Gastrocnemius medialis (tissue), 4 donors: Measurements from ENCODE around the gene CHRDL1. TPM values are rescaled to one million over a fixed set of nuclear protein-coding genes. Genes with fewer than 3 reads are reported as not detected.

Experiments used
- ATAC-seq, 2 donors: fragments of 150-250 bp; one replicate each; pipeline ENCODE4 v1.9.1; 2016
- DNase-seq, 2 donors: peaks; one replicate each; pipeline ENCODE4 v3.0.0-alpha.2; 2019
- H3K27ac ChIP-seq, 4 donors: fragments of 200-600 bp; sonication (generic); 1 replicate in 1 of 4; 2 replicates in 3 of 4; pipeline ENCODE4 v1.5.1; 2016 to 2018; ENCODE audit warnings: mild to moderate bottlenecking in 2 of 4, moderate library complexity in 1 of 4
- H3K27me3 ChIP-seq, 3 donors: fragments of 200-600 bp; sonication (generic) in 2 of 3; 1 replicate in 1 of 3; 2 replicates in 2 of 3; pipeline versions ENCODE4 v1.5.1 to v1.6.0; 2016 to 2019; ENCODE audit warnings: mild to moderate bottlenecking in 1 of 3, moderate library complexity in 1 of 3
- H3K36me3 ChIP-seq, 2 donors: fragments of 200-600 bp; sonication (generic) in 1 of 2; one replicate each; pipeline ENCODE4 v1.5.1; 2017 to 2018
- H3K4me1 ChIP-seq, 2 donors: fragments of 200-600 bp; sonication (generic) in 1 of 2; one replicate each; pipeline ENCODE4 v1.5.1; 2016 to 2017; ENCODE audit warnings: mild to moderate bottlenecking in 2 of 2
- H3K4me3 ChIP-seq, 4 donors: fragments of 200-600 bp; sonication (generic) in 3 of 4; 1 replicate in 1 of 4; 2 replicates in 3 of 4; pipeline ENCODE4 v1.5.1; 2016 to 2019; ENCODE audit warnings: mild to moderate bottlenecking in 2 of 4
- H3K9me3 ChIP-seq, 3 donors: fragments of 200-600 bp; sonication (generic) in 2 of 3; 1 replicate in 1 of 3; 2 replicates in 2 of 3; pipeline ENCODE4 v1.5.1; 2016 to 2019
- POLR2A ChIP-seq, 2 donors: fragments of 450-650 bp; IDR thresholded peaks; one replicate each; pipeline ENCODE4 v1.6.1; 2017; ENCODE audit warnings: antibody characterized with exemption in 2 of 2, mild to moderate bottlenecking in 2 of 2, moderate library complexity in 2 of 2
- in situ Hi-C, 4 donors: fragments of 200-750 bp; cut with MboI; loops; one replicate each; pipeline versions ENCODE4 v1.15.0 to v1.8.0; 2017; ENCODE audit warnings: low sequenced_read_pairs in 4 of 4
- intact Hi-C: fragments of 100-400 bp; cut with DNase I; formaldehyde crosslinking; loops from one replicate; pipeline ENCODE4 v1.15.1; 2023; ENCODE audit warnings: low total_unique reads
- total RNA-seq, 4 donors: library from RNA; depleted of rRNA; stranded (reverse); fragments of >200 nt; gene quantifications; one replicate each; pipeline versions ENCODE4 v1.1.0 to v1.2.3, GENCODE V29; 2016
- TF ChIP-seq, protein P1 (sequence below), 5 experiments: fragments of 450-650 bp in 3 of 5; fragments of 200-600 bp in 2 of 5; sonication (generic) in 2 of 5; IDR thresholded peaks in 4 of 5; conservative IDR thresholded peaks in 1 of 5; 1 replicate in 4 of 5; 2 replicates in 1 of 5; pipeline ENCODE4 v1.5.1; 2016 to 2019; ENCODE audit warnings: antibody characterized with exemption in 5 of 5, mild to moderate bottlenecking in 3 of 5, moderate library complexity in 3 of 5

CHRDL1 gene
- total RNA-seq, 4 donors from 2014 or later, result 2.7 to 5.5 (median 3.0) TPM

DNA sequence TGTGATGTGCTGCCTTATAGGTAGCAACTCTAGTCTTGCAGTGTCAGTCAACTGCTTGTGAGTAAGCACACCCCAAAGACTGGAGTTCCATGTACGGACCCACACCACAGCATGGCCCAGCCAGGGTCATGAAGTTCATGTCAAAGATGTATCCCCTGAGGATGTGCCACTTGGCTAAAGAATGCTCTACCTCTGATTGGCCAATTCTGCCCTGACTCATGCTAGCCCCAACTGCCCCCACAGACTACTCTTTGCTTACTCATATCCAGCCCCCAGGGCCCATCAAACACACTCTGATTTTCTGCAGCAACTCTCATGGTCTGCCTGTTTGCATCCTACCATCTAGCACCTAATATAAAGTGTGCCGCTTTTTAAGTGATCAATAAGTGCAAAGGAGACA lies 62.5 kb downstream of the CHRDL1 start:
- no peak overlapping the region for H3K4me3 ChIP-seq
- no peaks in the 10 kb centered on the region for H3K9me3 ChIP-seq
- in situ Hi-C loops (no loop called here), intact Hi-C loops (no loop called here)
- no peak overlapping the region for H3K27ac ChIP-seq
- peaks cover 0 to 3% (median 0%) of the 10 kb centered on the region in 3 donors for H3K27me3 ChIP-seq
- TF ChIP-seq POLR2A (IDR thresholded peaks at IDR 0.05), result no peak
- TF ChIP-seq, protein P1, sequence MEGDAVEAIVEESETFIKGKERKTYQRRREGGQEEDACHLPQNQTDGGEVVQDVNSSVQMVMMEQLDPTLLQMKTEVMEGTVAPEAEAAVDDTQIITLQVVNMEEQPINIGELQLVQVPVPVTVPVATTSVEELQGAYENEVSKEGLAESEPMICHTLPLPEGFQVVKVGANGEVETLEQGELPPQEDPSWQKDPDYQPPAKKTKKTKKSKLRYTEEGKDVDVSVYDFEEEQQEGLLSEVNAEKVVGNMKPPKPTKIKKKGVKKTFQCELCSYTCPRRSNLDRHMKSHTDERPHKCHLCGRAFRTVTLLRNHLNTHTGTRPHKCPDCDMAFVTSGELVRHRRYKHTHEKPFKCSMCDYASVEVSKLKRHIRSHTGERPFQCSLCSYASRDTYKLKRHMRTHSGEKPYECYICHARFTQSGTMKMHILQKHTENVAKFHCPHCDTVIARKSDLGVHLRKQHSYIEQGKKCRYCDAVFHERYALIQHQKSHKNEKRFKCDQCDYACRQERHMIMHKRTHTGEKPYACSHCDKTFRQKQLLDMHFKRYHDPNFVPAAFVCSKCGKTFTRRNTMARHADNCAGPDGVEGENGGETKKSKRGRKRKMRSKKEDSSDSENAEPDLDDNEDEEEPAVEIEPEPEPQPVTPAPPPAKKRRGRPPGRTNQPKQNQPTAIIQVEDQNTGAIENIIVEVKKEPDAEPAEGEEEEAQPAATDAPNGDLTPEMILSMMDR (IDR thresholded peaks at IDR 0.05 in 4 of 5, conservative IDR thresholded peaks at IDR 0.05 in 1 of 5), result no peak
- H3K4me1 ChIP-seq, result no peaks in the 10 kb centered on the region
- ATAC-seq, result no peak
- DNase-seq, result no peak
- no peaks in the 10 kb centered on the region for H3K36me3 ChIP-seq

DNA sequence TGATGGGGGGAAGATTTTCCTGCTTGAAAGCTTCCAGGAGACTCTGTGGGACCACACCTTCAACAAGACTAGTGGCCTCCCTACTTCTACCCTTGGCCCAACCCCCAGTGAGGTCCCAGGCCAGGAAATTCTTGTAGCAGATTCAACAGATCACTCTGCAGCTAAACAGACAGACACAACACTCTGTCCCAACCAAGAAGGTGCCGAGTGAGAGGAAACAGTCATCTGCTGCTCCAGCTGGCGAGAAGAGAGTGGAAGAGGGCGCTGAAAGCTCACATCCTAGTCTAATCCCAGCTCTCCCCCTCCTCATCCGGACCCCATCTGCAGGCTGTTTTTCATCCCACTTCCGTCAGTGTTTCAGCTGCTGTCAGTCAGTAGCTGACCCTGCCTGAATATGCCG lies 63.4 kb downstream of the CHRDL1 start:
- in situ Hi-C loops (no loop called here), intact Hi-C loops (no loop called here)
- Histone ChIP-seq H3K4me1 (no peaks in the 10 kb centered on the region), H3K27ac (no peak overlapping the region), H3K36me3 (no peaks in the 10 kb centered on the region), H3K4me3 (no peak overlapping the region), H3K9me3 (no peaks in the 10 kb centered on the region), H3K27me3 (peaks cover 0 to 3% (median 0%) of the 10 kb centered on the region in 3 donors)
- no peak for ATAC-seq
- no peak for DNase-seq
- no peak for TF ChIP-seq POLR2A (IDR thresholded peaks at IDR 0.05)
- TF ChIP-seq, protein P1 (IDR thresholded peaks at IDR 0.05 in 4 of 5, conservative IDR thresholded peaks at IDR 0.05 in 1 of 5), result no peak

DNA sequence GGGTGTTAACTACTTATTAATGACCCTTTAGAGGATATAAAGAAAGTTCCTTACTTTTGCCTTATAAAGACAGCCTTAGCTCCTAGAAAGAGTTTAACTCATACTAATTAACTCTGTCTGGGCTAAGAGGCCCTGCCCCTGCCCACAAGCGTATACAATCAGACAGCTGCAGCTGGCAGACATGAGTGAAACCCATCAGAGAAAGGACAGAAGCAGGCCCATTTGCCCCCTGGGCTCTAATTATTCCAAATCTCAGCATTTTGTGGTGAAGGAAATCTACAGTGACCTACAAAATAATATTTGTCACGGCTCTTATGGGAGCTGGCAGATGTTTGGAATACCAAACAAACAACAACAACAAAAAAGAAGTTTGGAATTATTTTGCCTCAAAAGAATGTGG lies 71.8 kb downstream of the CHRDL1 start:
- H3K4me3 ChIP-seq, result no peak overlapping the region
- H3K27me3 ChIP-seq, result no peaks in the 10 kb centered on the region
- intact Hi-C loops (no loop called here), in situ Hi-C loops (no loop called here)
- no peaks in the 10 kb centered on the region for H3K36me3 ChIP-seq
- no peak overlapping the region for H3K27ac ChIP-seq
- no peaks in the 10 kb centered on the region for H3K9me3 ChIP-seq
- no peak for DNase-seq
- no peaks in the 10 kb centered on the region for H3K4me1 ChIP-seq
- ATAC-seq, result no peak
- TF ChIP-seq, protein P1 (IDR thresholded peaks at IDR 0.05 in 4 of 5, conservative IDR thresholded peaks at IDR 0.05 in 1 of 5), result no peak
- no peak for TF ChIP-seq POLR2A (IDR thresholded peaks at IDR 0.05)

DNA sequence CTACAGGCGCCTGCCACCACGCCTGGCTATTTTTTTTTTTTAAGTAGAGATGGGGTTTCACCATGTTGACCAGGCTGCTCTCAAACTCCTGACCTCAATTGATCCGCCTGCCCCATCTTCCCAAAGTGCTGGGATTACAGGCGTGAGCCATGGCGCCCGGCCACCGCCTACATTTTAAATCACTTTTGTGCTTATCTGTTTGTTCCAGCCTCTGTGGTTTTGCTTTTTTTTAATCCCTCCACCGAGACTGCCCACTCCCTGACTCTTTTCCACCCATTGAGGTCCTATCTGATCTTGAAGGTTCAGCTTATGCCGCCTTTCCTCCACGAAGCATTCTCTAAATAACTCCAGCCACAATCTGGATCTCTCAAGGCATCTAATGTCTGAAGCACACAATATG lies 73.5 kb downstream of the CHRDL1 start:
- Histone ChIP-seq H3K9me3 (no peaks in the 10 kb centered on the region), H3K36me3 (no peaks in the 10 kb centered on the region), H3K4me1 (no peaks in the 10 kb centered on the region), H3K27me3 (no peaks in the 10 kb centered on the region), H3K27ac (no peak overlapping the region), H3K4me3 (no peak overlapping the region)
- no peak for TF ChIP-seq POLR2A (IDR thresholded peaks at IDR 0.05)
- TF ChIP-seq, protein P1 (IDR thresholded peaks at IDR 0.05 in 4 of 5, conservative IDR thresholded peaks at IDR 0.05 in 1 of 5), result no peak
- no peak for ATAC-seq
- intact Hi-C loops (no loop called here), in situ Hi-C loops (no loop called here)
- DNase-seq, result no peak

DNA sequence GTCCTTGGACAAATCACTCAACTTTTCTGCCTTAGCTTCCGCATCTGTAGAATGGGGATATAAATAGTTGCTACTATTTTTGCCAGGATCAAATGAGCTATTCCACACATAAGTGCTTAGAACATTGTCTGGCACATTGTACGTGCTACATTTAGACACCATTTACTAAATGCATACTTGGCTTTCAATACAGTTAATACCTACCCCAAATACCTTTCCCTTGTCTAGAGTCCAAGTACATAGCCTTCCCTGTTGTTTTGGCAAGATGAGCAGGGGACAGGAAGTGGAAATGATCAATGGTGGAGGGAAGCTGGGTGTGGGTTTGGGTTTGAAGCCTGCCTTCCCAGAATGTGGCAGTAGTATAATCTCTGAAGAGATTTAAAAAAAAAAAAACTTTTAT lies 82.0 kb downstream of the CHRDL1 start:
- Histone ChIP-seq H3K27me3 (peaks cover 0 to 3% (median 0%) of the 10 kb centered on the region in 3 donors), H3K36me3 (no peaks in the 10 kb centered on the region), H3K4me1 (no peaks in the 10 kb centered on the region), H3K9me3 (no peaks in the 10 kb centered on the region), H3K27ac (no peak overlapping the region), H3K4me3 (no peak overlapping the region)
- in situ Hi-C loops (no loop called here), intact Hi-C loops (no loop called here)
- ATAC-seq, result no peak
- no peak for DNase-seq
- TF ChIP-seq, protein P1 (IDR thresholded peaks at IDR 0.05 in 4 of 5, conservative IDR thresholded peaks at IDR 0.05 in 1 of 5), result no peak
- no peak for TF ChIP-seq POLR2A (IDR thresholded peaks at IDR 0.05)
